ENCODE measurements around the gene BRS3.

Gene BRS3

GRCh38 chrX:136529795-136530194 is 42.0 kb downstream of the BRS3 start:
- TF ChIP-seq CTCF (IDR thresholded peaks at IDR 0.05; ENCODE audit: control extremely low read depth, extremely low read depth, low read depth, missing control alignments) = no peak
- no peak for DNase-seq (ENCODE audit: extremely low spot score)
- ChIA-PET POLR2A (no interaction called here), CTCF (no interaction called here)

DNA sequence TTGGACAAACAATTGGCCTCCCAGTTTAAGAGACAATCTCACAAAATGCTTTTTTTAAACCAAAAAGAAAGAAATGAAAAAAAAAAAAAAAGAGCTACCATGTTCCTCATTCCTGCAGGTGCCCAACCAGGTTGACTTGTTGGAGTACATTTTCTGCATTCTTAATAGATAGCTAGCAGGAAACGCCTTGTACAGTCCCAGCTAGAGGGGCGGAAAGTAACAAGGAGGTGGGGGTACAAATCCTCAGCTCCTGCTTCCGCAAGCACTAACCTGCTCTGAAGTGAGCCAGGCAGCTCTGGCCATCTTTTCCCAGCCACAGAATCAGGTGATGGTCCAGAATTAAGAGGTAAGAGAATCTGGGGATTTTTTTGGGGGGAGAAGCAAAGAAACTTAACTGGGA is 44.2 kb downstream of the BRS3 start, which contains the start of gene VGLL1:
Gene VGLL1, plus strand, starts transcription at position 265 of the 400 bp plus-strand sequence. CDS start 3,806 bp downstream, outside the sequence.
- no peak for TF ChIP-seq CTCF (IDR thresholded peaks at IDR 0.05; ENCODE audit: control extremely low read depth, extremely low read depth, low read depth, missing control alignments)
- no peak for DNase-seq (ENCODE audit: extremely low spot score)
- POLR2A ChIA-PET = no interaction called here
- CTCF ChIA-PET = no interaction called here

GRCh38 chrX:136534131-136534530 is 46.4 kb downstream of the BRS3 start:
- no peak for TF ChIP-seq CTCF (IDR thresholded peaks at IDR 0.05; ENCODE audit: control extremely low read depth, extremely low read depth, low read depth, missing control alignments)
- ChIA-PET POLR2A (no interaction called here), CTCF (interaction anchor here (1.2 kb wide), 1 partner anchor 22 kb away, joined by 3 read pairs; no protein-coding TSS in a partner anchor)
- DNase-seq (ENCODE audit: extremely low spot score) = no peak

DNA sequence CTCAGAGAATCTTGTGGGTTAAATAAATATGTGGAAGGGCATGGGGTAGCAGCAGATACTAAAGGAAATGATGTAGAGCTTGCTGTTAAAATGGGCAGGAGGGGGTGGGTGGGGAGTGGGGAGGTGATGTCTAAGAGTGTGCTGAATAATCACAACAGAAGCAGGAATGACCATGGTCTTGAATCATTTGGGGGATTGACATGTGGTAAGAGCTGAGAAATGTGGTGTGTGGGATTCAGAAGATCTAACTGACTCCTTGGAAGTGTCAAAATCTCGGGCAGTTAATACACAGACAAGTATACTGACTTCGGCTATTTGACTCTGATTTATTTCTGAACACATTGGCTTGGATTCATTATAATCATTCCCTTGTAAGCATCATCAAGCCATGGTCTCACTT is 51.1 kb downstream of the BRS3 start:
- TF ChIP-seq CTCF (IDR thresholded peaks at IDR 0.05; ENCODE audit: control extremely low read depth, extremely low read depth, low read depth, missing control alignments) = no peak
- ChIA-PET CTCF (no interaction called here), POLR2A (no interaction called here)
- no peak for DNase-seq (ENCODE audit: extremely low spot score)

DNA sequence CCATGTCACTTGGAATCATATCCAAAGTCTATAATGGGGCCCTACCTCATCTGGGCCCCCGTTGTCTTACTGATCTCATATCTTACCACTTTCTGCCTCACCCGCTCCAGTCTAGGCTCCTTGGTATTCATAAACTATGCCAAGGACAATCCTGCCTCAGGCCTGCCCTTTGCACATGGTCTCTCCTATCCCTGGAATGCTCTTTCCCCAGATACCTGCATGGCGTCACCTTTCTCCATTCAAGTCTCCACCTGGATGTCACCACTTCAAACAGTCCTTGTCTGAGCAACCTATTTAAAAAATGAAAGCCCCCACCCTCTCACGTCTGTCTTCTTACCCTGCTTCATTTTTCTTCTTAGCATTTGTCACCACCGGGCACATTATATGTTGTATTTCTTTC is 52.5 kb downstream of the BRS3 start:
- POLR2A ChIA-PET = no interaction called here
- TF ChIP-seq CTCF (IDR thresholded peaks at IDR 0.05; ENCODE audit: control extremely low read depth, extremely low read depth, low read depth, missing control alignments) = no peak
- CTCF ChIA-PET = no interaction called here
- no peak for DNase-seq (ENCODE audit: extremely low spot score)

- CTCF ChIA-PET = no interaction called here
- no peak for TF ChIP-seq CTCF (IDR thresholded peaks at IDR 0.05; ENCODE audit: control extremely low read depth, extremely low read depth, low read depth, missing control alignments)
- POLR2A ChIA-PET = no interaction called here
- no peak for DNase-seq (ENCODE audit: extremely low spot score)
Observed at GRCh38 chrX:136541294-136541693, 53.5 kb downstream of the BRS3 start.

DNA sequence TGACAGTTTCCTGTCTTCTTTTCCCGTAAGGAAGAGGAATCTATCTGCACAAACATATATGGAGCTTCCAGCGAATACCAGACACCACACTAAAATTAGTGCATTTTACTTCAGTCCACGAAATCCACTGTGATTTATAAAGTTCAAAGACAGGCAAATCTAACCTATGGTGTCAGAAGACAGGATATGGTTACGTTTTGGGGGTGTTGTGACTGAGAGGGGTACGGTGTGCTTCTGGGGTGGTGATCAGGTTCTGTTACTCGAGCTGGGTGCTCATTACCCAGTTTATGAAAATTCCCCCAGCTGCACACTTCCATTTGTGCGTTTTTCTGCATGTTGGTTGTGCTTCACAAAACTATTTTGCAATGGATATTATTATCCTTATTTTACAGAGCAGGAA is 54.5 kb downstream of the BRS3 start:
- no peak for DNase-seq (ENCODE audit: extremely low spot score)
- TF ChIP-seq CTCF (IDR thresholded peaks at IDR 0.05; ENCODE audit: control extremely low read depth, extremely low read depth, low read depth, missing control alignments) = no peak
- CTCF ChIA-PET = no interaction called here
- POLR2A ChIA-PET = no interaction called here

Measured in GM10248 (cell line).